Retinal pigment epithelial cell (primary cell): ENCODE data around the gene EGLN2.

Experiments
- DNase-seq: peaks from one replicate; pipeline ENCODE4 v3.0.0-alpha.2; 2010; ENCODE audit warnings: low read depth
- H3K4me3 ChIP-seq: 2 replicates; pipeline ENCODE4 v1.5.1; 2011; ENCODE audit warnings: mild to moderate bottlenecking, low read length, control low read depth, moderate library complexity
- CTCF ChIP-seq: conservative IDR thresholded peaks from 2 replicates; pipeline ENCODE4 v1.5.1; 2011; ENCODE audit warnings: low read depth, low read length, control low read depth, inconsistent platforms

The EGLN2 gene

GRCh38 chr19:40800339-40800996 is 1.5 kb downstream of the EGLN2 start:
- peak overlapping the region; percentile 86 for H3K4me3 ChIP-seq
- no peak for DNase-seq
- TF ChIP-seq CTCF: no peak

GRCh38 chr19:40800997-40801377 is 2.0 kb downstream of the EGLN2 start:
- H3K4me3 ChIP-seq: peak overlapping the region; percentile 2
- no peak for DNase-seq
- TF ChIP-seq CTCF: no peak

- no peak for TF ChIP-seq CTCF
- H3K4me3 ChIP-seq: peak overlapping the region; percentile 20
- no peak for DNase-seq
Observed at GRCh38 chr19:40801426-40802299, 2.7 kb downstream of the EGLN2 start.

- no peak for DNase-seq
- H3K4me3 ChIP-seq: peak overlapping the region; percentile 20
- no peak for TF ChIP-seq CTCF
Observed at GRCh38 chr19:40802300-40803169, 3.5 kb downstream of the EGLN2 start.

GRCh38 chr19:40803170-40803856 is 4.3 kb downstream of the EGLN2 start:
- no peak for DNase-seq
- no peak overlapping the region for H3K4me3 ChIP-seq
- no peak for TF ChIP-seq CTCF

- TF ChIP-seq CTCF: no peak
- no peak for DNase-seq
- H3K4me3 ChIP-seq: no peak overlapping the region
Observed at GRCh38 chr19:40803857-40804782, 5.1 kb downstream of the EGLN2 start.
